Endodermal cell (in vitro differentiated cells): Measurements from ENCODE around the gene TNIK. TPM values are rescaled to one million over a fixed set of nuclear protein-coding genes. Genes with fewer than 3 reads are reported as not detected.

Experiments used
- DNase-seq: peaks from one replicate; pipeline ENCODE4 v3.0.0-alpha.2; 2017
- H3K27ac ChIP-seq: 2 replicates; pipeline ENCODE4 v1.5.1; 2013; ENCODE audit warnings: mild to moderate bottlenecking, low read depth, low read length, moderate library complexity
- H3K27me3 ChIP-seq: 2 replicates; pipeline ENCODE4 v1.6.1; 2013; ENCODE audit warnings: mild to moderate bottlenecking, low read length, moderate library complexity; ENCODE audit not compliant: insufficient read depth, control insufficient read depth, poor library complexity, severe bottlenecking
- H3K36me3 ChIP-seq: 2 replicates; pipeline ENCODE4 v1.7.0; 2013; ENCODE audit warnings: mild to moderate bottlenecking, low read length, moderate library complexity; ENCODE audit not compliant: control insufficient read depth, insufficient read depth
- H3K4me1 ChIP-seq: one replicate; pipeline ENCODE4 v1.7.0; 2013; ENCODE audit warnings: low read length; ENCODE audit not compliant: control insufficient read depth, insufficient read depth
- H3K4me3 ChIP-seq: 2 replicates; pipeline ENCODE4 v1.5.1; 2013; ENCODE audit warnings: mild to moderate bottlenecking, low read length, moderate library complexity
- H3K9ac ChIP-seq: 2 replicates; pipeline ENCODE4 v1.6.1; 2013; ENCODE audit warnings: mild to moderate bottlenecking, low read length, moderate library complexity; ENCODE audit not compliant: poor library complexity, severe bottlenecking; ENCODE audit errors: extremely low read depth
- H3K9me3 ChIP-seq: 2 replicates; pipeline ENCODE4 v1.6.1; 2013; ENCODE audit warnings: mild to moderate bottlenecking, low read length, moderate library complexity; ENCODE audit not compliant: control insufficient read depth
- H3K27ac Mint-ChIP-seq: 2 replicates; pipeline ENCODE4 v1.8.0; 2020; ENCODE audit warnings: mixed read lengths
- H3K27me3 Mint-ChIP-seq: 2 replicates; pipeline ENCODE4 v1.8.0; 2021; ENCODE audit warnings: mild to moderate bottlenecking, mixed read lengths; ENCODE audit not compliant: insufficient read depth
- H3K36me3 Mint-ChIP-seq: 2 replicates; pipeline ENCODE4 v1.8.0; 2020; ENCODE audit warnings: low read depth, mixed read lengths
- H3K4me1 Mint-ChIP-seq: 2 replicates; pipeline ENCODE4 v1.8.0; 2020; ENCODE audit warnings: mixed read lengths
- H3K4me3 Mint-ChIP-seq: 2 replicates; pipeline ENCODE4 v1.8.0; 2020; ENCODE audit warnings: mild to moderate bottlenecking, moderate library complexity, mixed read lengths
- H3K9me3 Mint-ChIP-seq: 2 replicates; pipeline ENCODE4 v1.8.0; 2020; ENCODE audit warnings: mild to moderate bottlenecking, mixed read lengths
- WGBS, 2 experiments: methylation state at CpG; one replicate each; pipeline versions ENCODE4 v1.1.5 to v1.1.7; 2013; ENCODE audit warnings: missing lambda C conversion rate in 2 of 2, mixed read lengths in 1 of 2; ENCODE audit not compliant: insufficient coverage in 1 of 2, insufficient read length in 1 of 2; 5-methylcytosine and 5-hydroxymethylcytosine counted together
- total RNA-seq, 2 donors: library from RNA; stranded (reverse); fragmentation: NEBNext Ultra II Directional in 1 of 2; extraction: Animal tissue kit (Norgen Biotek cat#: 25700) in 1 of 2; gene quantifications; 2 replicates in 1 of 2; 3 replicates in 1 of 2; pipeline ENCODE4 v1.2.1, GENCODE V29; 2021
- TF ChIP-seq, protein P1 (sequence below): fragments of 200-600 bp; sonication (generic); conservative IDR thresholded peaks from 2 replicates; pipeline ENCODE4 v1.5.0; 2021; ENCODE audit warnings: antibody characterized with exemption, mild to moderate bottlenecking

The TNIK gene
- total RNA-seq, 2 donors from 2014 or later: 12.2 to 14.9 TPM

DNA sequence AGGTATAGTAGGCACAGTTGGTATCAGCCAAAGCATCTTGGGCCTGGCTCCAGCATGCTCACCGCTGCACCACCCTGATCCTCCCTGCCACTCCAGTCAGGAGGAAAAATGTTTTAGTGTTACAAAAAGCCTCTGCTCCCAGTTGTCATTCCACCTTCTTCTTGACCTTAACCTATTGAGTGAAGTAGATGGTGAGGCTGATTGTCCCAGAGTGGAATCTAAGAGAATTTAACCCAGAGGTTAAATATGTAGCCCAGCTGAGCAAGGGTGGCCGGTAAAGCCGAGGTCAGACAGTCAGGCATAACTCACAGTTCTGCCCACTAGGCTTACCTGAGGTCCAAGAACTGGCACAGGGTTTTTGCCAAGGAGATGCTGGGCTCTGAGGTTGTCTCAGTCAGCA lies 30.7 kb upstream of the TNIK start:
- TF ChIP-seq, protein P1, sequence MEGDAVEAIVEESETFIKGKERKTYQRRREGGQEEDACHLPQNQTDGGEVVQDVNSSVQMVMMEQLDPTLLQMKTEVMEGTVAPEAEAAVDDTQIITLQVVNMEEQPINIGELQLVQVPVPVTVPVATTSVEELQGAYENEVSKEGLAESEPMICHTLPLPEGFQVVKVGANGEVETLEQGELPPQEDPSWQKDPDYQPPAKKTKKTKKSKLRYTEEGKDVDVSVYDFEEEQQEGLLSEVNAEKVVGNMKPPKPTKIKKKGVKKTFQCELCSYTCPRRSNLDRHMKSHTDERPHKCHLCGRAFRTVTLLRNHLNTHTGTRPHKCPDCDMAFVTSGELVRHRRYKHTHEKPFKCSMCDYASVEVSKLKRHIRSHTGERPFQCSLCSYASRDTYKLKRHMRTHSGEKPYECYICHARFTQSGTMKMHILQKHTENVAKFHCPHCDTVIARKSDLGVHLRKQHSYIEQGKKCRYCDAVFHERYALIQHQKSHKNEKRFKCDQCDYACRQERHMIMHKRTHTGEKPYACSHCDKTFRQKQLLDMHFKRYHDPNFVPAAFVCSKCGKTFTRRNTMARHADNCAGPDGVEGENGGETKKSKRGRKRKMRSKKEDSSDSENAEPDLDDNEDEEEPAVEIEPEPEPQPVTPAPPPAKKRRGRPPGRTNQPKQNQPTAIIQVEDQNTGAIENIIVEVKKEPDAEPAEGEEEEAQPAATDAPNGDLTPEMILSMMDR: no peak
- Histone ChIP-seq H3K27ac (no peak overlapping the region), H3K27me3 (no peaks in the 10 kb centered on the region), H3K4me1 (no peaks in the 10 kb centered on the region), H3K36me3 (no peaks in the 10 kb centered on the region), H3K4me3 (no peak overlapping the region), H3K9me3 (no peaks in the 10 kb centered on the region), H3K9ac (no peak overlapping the region)
- WGBS, 2 experiments: 95 to 100% methylated on average over 2 to 3 of the region's 3 CpGs
- peaks cover 2% of the 10 kb centered on the region for H3K27me3 Mint-ChIP-seq
- H3K36me3 Mint-ChIP-seq: no peaks in the 10 kb centered on the region
- no peak overlapping the region for H3K27ac Mint-ChIP-seq
- no peak overlapping the region for H3K4me3 Mint-ChIP-seq
- no peaks in the 10 kb centered on the region for H3K9me3 Mint-ChIP-seq
- no peak for DNase-seq
- no peaks in the 10 kb centered on the region for H3K4me1 Mint-ChIP-seq

DNA sequence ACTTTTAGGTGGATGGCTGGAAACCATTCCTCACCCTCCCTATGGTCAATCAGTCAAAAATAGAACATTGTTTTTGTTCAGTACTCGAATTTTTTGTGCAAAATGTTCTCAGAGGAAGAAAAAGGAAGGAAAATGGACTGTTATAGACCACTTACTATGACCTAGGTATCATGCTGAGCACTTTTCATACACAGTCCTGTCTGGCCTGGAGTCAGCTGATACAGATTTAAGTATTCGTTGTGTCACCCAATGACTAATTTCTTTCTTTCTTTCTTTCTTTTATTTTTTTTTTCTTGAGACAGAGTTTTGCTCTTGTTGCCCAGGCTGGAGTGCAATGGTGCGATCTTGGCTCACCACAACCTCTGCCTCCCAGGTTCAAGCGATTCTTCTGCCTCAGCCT lies 29.1 kb upstream of the TNIK start:
- WGBS, 2 experiments: 85 to 100% methylated on average over 2 to 3 of the region's 4 CpGs
- no peak overlapping the region for H3K4me3 Mint-ChIP-seq
- TF ChIP-seq, protein P1: no peak
- peaks cover 2% of the 10 kb centered on the region for H3K27me3 Mint-ChIP-seq
- no peaks in the 10 kb centered on the region for H3K4me1 Mint-ChIP-seq
- Histone ChIP-seq H3K9ac (no peak overlapping the region), H3K9me3 (no peaks in the 10 kb centered on the region), H3K36me3 (no peaks in the 10 kb centered on the region), H3K27me3 (no peaks in the 10 kb centered on the region), H3K4me3 (no peak overlapping the region), H3K27ac (no peak overlapping the region), H3K4me1 (no peaks in the 10 kb centered on the region)
- H3K36me3 Mint-ChIP-seq: no peaks in the 10 kb centered on the region
- peaks cover 2% of the 10 kb centered on the region for H3K9me3 Mint-ChIP-seq
- H3K27ac Mint-ChIP-seq: no peak overlapping the region
- no peak for DNase-seq

DNA sequence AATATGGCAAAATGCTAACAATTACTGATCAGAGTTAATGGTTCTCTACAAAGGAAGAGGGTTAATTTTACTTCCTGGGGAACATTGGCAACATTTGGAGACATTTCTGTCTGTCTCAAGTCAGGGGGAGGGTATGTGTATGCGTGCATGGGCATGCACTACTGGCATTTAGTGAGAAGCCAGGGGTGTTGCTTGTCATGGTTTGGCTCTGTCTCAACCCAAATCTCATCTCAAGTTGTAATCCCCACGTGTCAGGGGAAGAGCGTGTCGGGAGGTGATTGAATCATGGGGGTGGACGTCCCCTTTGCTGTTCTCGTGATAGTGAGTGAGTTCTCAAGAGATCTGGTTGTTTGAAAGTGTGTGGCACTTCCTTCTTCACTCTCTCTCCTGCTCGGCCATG lies 28.3 kb upstream of the TNIK start:
- TF ChIP-seq, protein P1: no peak
- Histone ChIP-seq H3K27me3 (no peaks in the 10 kb centered on the region), H3K27ac (no peak overlapping the region), H3K9me3 (no peaks in the 10 kb centered on the region), H3K9ac (no peak overlapping the region), H3K4me1 (no peaks in the 10 kb centered on the region), H3K36me3 (no peaks in the 10 kb centered on the region), H3K4me3 (no peak overlapping the region)
- Mint-ChIP-seq H3K27me3 (peaks cover 2% of the 10 kb centered on the region), H3K36me3 (no peaks in the 10 kb centered on the region), H3K9me3 (peaks cover 2% of the 10 kb centered on the region), H3K27ac (no peak overlapping the region), H3K4me3 (no peak overlapping the region), H3K4me1 (no peaks in the 10 kb centered on the region)
- no peak for DNase-seq
- 94 to 98% methylated on average over 6 to 7 of the region's 7 CpGs for WGBS, 2 experiments
